Endothelial cell (in vitro differentiated cells): ENCODE results near the gene C1QTNF8. TPM values are rescaled to one million over a fixed set of nuclear protein-coding genes. Genes with fewer than 3 reads are reported as not detected.

Source experiments
- DNase-seq: peaks from one replicate; pipeline ENCODE4 v3.0.0; 2021; ENCODE audit warnings: low spot score
- H3K27ac Mint-ChIP-seq: one replicate; pipeline ENCODE4 v1.8.0; 2021; ENCODE audit warnings: mixed read lengths, inconsistent platforms; ENCODE audit not compliant: unreplicated experiment
- H3K27me3 Mint-ChIP-seq: one replicate; pipeline ENCODE4 v1.8.0; 2021; ENCODE audit warnings: mild to moderate bottlenecking, moderate library complexity, mixed read lengths, inconsistent platforms; ENCODE audit not compliant: unreplicated experiment
- H3K36me3 Mint-ChIP-seq: one replicate; pipeline ENCODE4 v1.8.0; 2021; ENCODE audit warnings: mild to moderate bottlenecking, low read depth, mixed read lengths, inconsistent platforms; ENCODE audit not compliant: unreplicated experiment
- H3K4me1 Mint-ChIP-seq: one replicate; pipeline ENCODE4 v1.8.0; 2021; ENCODE audit warnings: mild to moderate bottlenecking, mixed read lengths, inconsistent platforms; ENCODE audit not compliant: unreplicated experiment
- H3K4me3 Mint-ChIP-seq: one replicate; pipeline ENCODE4 v1.8.0; 2021; ENCODE audit warnings: mild to moderate bottlenecking, mixed read lengths, inconsistent platforms; ENCODE audit not compliant: unreplicated experiment
- H3K9me3 Mint-ChIP-seq: one replicate; pipeline ENCODE4 v1.8.0; 2021; ENCODE audit warnings: mixed read lengths, inconsistent platforms; ENCODE audit not compliant: unreplicated experiment
- total RNA-seq: library from RNA; stranded (reverse); fragmentation: NEBNext Ultra II Directional; extraction: Animal tissue kit (Norgen Biotek cat#: 25700); gene quantifications from one replicate; pipeline ENCODE4 v1.2.1, GENCODE V29; 2021; ENCODE audit not compliant: unreplicated experiment
- TF ChIP-seq, protein P1 (sequence below): fragments of 200-600 bp; sonication (generic); IDR thresholded peaks from one replicate; pipeline ENCODE4 v1.5.0; 2021; ENCODE audit warnings: antibody characterized with exemption; ENCODE audit not compliant: unreplicated experiment

C1QTNF8 gene
- total RNA-seq, 1 donor from 2014 or later, result not detected

DNA sequence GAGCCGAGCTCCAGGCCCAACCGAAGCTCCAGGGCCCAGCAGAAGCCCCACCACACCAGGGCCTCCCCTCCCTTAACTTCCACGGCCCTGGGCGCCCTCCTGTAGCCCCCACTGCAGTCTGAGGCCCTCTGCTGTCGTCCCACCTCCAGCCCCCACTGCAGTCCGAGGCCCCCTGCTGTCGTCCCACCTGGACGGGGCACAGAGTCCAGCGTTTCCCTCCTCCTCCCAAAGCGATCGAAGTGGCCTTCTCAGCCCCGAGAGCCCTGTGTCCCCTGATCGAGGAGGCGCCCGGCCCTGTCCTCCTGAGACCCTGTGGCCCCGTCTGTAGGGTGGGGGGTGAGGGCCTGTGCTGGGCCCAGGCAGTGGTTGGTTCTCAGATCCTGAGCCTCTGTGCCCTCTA lies 31.1 kb upstream of the C1QTNF8 start:
- no peak overlapping the region for H3K27ac Mint-ChIP-seq
- TF ChIP-seq, protein P1, sequence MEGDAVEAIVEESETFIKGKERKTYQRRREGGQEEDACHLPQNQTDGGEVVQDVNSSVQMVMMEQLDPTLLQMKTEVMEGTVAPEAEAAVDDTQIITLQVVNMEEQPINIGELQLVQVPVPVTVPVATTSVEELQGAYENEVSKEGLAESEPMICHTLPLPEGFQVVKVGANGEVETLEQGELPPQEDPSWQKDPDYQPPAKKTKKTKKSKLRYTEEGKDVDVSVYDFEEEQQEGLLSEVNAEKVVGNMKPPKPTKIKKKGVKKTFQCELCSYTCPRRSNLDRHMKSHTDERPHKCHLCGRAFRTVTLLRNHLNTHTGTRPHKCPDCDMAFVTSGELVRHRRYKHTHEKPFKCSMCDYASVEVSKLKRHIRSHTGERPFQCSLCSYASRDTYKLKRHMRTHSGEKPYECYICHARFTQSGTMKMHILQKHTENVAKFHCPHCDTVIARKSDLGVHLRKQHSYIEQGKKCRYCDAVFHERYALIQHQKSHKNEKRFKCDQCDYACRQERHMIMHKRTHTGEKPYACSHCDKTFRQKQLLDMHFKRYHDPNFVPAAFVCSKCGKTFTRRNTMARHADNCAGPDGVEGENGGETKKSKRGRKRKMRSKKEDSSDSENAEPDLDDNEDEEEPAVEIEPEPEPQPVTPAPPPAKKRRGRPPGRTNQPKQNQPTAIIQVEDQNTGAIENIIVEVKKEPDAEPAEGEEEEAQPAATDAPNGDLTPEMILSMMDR, result no peak

DNA sequence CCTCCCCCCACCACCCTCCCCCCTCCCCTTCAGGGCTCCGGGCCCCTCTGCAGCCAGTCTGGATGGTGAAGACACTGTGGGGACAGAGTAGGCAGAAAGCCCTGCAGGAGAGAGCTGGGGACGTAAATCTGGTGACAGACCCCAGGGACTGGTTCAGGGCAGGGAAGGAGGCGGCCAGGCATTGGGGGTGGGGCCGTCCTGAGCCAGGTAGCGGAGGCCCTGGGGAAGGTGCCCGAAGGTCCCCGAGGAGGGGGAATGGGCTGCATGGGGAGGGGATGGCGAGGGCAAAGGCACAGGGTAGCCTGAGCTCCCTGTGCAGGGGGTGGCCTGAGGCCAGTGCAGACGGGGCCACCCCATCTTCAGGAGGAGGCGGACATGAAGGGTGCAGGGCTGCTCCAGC lies 30.5 kb upstream of the C1QTNF8 start:
- TF ChIP-seq, protein P1, result no peak
- Mint-ChIP-seq H3K4me3 (no peak overlapping the region), H3K27ac (no peak overlapping the region), H3K9me3 (no peaks in the 10 kb centered on the region), H3K27me3 (no peaks in the 10 kb centered on the region), H3K4me1 (no peaks in the 10 kb centered on the region), H3K36me3 (no peaks in the 10 kb centered on the region)
- no peak for DNase-seq

More for the DNA sequence above, 31.1 kb upstream of the C1QTNF8 start:
- DNase-seq, result no peak
- no peaks in the 10 kb centered on the region for H3K9me3 Mint-ChIP-seq
- H3K27me3 Mint-ChIP-seq, result no peaks in the 10 kb centered on the region
- no peaks in the 10 kb centered on the region for H3K36me3 Mint-ChIP-seq
- no peak overlapping the region for H3K4me3 Mint-ChIP-seq
- H3K4me1 Mint-ChIP-seq, result no peaks in the 10 kb centered on the region

DNA sequence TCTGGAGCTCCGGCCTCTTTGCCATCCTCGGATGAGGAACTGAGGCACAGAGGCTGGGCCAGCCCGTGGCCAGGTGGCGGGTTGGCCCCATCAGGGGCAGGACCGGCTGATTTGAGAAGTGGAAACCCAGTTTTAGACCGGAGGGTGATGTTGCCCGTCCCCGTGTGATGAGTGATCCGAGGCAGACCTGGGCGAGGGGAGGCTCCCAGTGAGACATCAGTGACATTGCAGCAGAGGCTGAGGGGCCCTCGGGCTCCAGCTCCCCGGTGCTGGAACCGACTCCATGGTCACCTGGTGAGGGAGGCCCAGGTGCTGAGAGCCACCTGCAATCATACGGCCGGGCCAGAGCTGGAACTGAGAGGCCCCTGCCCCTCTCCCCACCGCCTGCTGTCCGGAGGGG lies 30.0 kb upstream of the C1QTNF8 start:
- Mint-ChIP-seq H3K4me1 (no peaks in the 10 kb centered on the region), H3K36me3 (no peaks in the 10 kb centered on the region), H3K4me3 (no peak overlapping the region), H3K27me3 (no peaks in the 10 kb centered on the region), H3K27ac (no peak overlapping the region), H3K9me3 (no peaks in the 10 kb centered on the region)
- TF ChIP-seq, protein P1, result no peak
- no peak for DNase-seq

DNA sequence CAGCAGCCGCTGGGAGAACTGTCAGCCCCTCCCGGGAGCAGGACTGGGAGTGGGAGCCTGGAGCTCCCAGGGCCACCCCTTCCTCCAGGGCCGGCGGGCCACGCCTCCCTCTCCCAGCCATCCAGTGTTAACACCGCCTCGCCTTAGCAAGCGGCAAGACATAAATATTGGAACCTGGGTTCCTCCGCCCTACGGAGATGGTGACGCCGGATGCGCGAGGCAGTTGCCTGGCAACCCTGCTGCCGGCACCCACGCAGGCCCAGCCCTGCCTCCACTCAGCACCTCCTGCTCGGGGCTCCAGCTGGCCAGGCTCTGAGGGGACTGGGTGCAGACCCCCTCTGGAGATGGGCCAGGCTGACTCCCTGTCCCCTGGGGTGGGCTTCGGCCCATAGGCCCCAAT lies 29.4 kb upstream of the C1QTNF8 start:
- H3K4me1 Mint-ChIP-seq, result no peaks in the 10 kb centered on the region

DNA sequence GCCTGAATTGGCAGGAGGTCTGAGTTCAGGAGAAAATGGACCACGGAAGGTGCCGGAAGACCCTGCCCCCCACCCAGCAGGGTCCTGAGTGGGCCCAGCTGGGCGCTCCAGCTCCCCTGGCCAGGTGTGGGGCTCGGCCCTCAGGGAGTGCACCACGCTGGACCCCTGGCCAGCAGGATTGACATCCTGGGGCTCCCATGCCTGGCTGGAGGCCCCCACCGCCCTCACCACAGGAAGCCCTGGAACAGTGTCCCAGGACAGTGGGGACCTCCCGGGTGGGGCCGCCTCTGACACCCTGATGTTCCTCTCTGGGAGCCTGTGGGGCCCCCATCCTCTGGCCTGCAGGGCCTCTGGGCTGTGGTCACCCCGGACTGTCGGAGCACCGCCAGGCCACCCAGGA lies 28.8 kb upstream of the C1QTNF8 start:
- Mint-ChIP-seq H3K27ac (no peak overlapping the region), H3K36me3 (no peaks in the 10 kb centered on the region), H3K4me1 (no peaks in the 10 kb centered on the region), H3K27me3 (no peaks in the 10 kb centered on the region), H3K4me3 (no peak overlapping the region), H3K9me3 (no peaks in the 10 kb centered on the region)
- TF ChIP-seq, protein P1, result no peak
- no peak for DNase-seq

More for the DNA sequence above, 29.4 kb upstream of the C1QTNF8 start:
- Mint-ChIP-seq H3K27ac (no peak overlapping the region), H3K9me3 (no peaks in the 10 kb centered on the region), H3K27me3 (no peaks in the 10 kb centered on the region), H3K4me3 (no peak overlapping the region), H3K36me3 (no peaks in the 10 kb centered on the region)
- DNase-seq, result no peak
- TF ChIP-seq, protein P1, result no peak
